Activated T-helper 1 cell treated with anti-CD3 and anti-CD28 coated beads, Interleukin-2, amount 50 U/mL, for 16 hours (primary cell): ENCODE results near the gene SP3.

ENCODE experiments used
- DNase-seq, 2 donors: peaks; one replicate each; pipeline ENCODE4 v3.0.0-alpha.2; 2020; ENCODE audit warnings: low read depth in 1 of 2, low spot score in 1 of 2

The SP3 gene

GRCh38 chr2:173943738-173944137 is 21.4 kb downstream of the SP3 start:
- no peak for DNase-seq

DNA sequence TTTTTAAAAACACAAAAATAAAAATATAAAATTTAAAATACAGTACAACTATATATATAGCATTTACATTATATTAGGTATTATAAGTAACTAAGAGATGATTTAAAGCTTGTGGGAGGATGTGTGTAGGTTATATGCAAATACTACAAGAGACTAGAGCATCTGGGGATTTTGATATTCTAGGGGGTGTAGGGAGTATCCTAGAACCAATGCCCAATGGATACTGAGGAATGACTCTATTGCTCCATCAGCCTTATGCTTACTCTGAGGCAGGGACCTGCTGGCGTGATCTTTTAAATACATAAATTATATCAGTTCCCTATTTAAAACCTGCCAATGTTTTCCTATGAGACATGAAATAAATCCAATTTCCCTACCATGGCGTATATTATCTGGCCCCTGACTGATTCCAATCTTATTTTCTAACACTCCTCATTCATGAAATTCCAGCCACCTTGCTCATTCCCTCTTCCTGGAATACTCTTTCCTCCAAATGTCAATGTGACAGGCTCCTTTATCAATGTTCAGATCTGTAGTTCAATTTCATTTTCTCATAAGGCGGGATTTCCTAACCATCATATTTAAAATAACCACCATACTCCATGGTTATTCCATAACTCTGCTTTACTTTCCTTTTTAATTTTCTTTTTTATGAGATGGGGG is 22.2 kb downstream of the SP3 start:
- DNase-seq = no peak

- DNase-seq = no peak
Measured at GRCh38 chr2:173941567-173941966, 23.6 kb downstream of the SP3 start.

GRCh38 chr2:173940208-173941020 is 24.8 kb downstream of the SP3 start:
- DNase-seq = no peak

GRCh38 chr2:173938700-173939384 is 26.3 kb downstream of the SP3 start:
- DNase-seq = no peak

- DNase-seq = no peak
Measured at GRCh38 chr2:173935305-173935704, 29.9 kb downstream of the SP3 start.

GRCh38 chr2:173934895-173935294 is 30.3 kb downstream of the SP3 start:
- DNase-seq = no peak

- DNase-seq = no peak
Measured at GRCh38 chr2:173931751-173932150, 33.4 kb downstream of the SP3 start.

DNA sequence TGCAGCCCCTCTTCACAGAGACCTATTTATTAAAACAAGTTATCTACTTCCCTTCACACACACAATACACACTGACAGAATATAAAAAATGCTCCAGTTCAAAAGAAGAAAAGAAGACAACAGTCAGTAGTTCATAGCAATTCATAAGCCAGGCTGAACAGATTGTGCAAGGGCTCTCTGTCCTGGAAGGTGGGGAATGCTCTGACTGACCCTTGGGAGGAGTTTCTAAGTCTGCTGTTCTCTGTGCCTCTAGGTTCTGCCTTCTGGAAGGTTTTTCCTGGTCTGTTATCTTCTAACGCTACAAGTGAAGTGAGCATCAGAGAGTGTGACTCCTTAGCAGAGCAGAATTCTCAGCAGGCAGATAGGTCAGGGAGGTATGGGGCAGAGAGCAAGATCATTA is 35.7 kb downstream of the SP3 start:
- no peak for DNase-seq

DNA sequence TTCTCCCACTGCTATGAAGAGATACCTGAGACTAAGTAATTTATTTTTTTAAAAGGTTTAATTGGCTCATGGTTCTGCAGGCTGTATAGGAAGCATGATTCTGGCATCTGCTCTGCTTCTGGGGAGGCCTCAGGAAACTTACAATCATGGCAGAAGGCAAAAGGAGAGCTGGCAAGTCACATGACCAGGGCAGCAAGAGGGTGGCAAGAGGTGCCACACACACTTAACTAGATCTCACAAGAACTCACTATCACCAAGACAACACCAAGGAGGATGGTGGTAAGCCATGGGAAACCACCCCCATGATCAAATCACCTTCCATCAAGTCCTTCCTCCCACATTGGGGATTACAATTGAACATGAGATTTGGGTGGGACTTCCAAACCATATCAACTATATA is 38.3 kb downstream of the SP3 start:
- DNase-seq = no peak

DNA sequence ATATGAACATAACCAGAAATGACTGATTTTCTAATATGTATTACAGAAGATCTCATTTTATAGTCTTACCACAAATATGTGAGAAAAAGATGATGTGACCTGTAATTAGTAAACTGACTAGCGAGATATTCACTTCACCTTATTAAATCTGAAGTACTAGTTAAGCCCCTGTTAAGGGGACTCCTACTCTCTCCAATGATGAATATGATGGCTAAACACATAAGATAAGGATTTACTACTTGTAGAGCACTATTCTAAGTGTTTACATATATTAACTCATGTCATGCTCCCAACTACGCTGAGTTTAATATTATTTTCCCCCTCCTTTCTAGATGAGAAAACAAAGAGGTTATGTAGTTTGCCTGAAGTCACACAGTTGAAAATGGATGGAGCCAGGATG is 40.9 kb downstream of the SP3 start:
- no peak for DNase-seq

- no peak for DNase-seq
Measured at GRCh38 chr2:173922760-173923159, 42.4 kb downstream of the SP3 start.

DNA sequence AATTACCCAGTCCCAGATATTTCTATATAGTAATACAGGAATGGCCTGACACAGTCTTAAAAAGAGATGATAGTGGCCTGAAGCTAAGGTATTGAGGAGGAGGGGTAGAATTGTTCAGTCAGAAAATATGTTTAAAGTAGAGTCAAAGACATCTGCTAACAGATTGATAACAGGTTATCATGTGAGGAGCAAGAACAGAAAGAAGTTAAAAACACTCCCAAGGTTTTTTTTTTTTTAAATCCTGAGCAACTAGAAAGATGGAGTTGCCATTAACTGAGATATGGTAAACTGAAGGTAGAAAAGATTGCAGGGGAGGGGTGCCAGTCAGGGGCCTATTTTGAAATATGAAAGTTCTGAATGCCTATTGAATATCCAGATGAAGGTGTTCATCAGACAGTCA is 43.1 kb downstream of the SP3 start:
- no peak for DNase-seq

DNA sequence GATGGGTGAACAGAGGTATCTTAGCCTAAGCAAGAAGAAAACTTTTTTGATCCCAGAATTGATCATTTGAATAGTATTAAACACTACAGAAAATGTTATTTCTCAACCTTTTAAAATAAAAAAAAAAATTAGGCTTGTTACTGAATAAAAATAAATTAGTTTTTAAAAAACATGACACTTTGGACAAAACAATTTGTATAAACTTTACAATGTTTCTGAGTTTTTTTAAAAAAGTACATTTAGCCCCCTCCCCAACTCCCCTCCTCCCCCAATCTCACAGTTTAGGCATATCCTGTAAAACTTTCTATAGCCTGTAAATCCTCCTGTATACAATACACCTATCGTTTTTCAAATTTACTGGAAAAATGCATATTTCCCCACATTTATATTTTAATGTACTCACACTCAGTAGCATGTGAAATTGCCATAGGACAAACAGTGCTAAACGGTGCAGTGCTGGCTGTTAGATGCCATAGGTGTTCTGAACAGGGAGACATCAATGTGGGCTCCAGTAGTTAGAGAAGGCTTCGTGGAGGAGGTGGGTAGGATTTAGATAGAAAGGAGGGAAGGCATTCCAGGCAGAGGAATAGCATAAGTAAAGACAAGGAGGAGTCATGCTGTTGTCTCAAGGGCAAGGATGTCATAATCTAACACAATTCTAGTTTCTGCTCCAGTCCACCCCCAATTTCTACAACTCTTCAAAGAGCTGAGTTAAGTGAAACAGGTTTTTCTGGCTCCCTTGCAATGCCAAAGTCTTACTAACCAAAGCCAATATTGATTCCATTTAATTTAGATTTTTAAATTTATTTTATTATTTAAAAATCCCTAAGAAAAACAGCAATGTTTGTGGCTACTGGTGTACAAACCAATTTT is 50.9 kb downstream of the SP3 start:
- no peak for DNase-seq

- DNase-seq = no peak
Measured at GRCh38 chr2:173909846-173910245, 55.3 kb downstream of the SP3 start.

DNA sequence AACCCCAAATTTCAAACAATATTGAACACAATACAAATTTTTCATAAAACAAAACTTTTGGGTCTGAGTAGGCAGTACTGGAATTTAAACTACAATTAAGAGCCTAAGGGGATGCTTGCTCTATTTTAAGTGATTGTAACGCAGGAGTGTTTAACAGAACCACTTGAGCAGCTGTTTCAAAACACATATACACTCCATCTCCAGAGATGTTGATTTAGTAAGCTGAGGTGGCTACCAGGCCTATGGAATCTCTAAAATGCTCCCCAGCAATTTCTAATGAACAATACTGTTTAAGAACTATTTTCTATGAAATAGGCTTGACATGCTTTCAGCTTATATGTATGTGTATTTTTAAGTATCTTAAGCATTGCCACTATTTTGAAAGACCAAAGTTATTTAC is 58.5 kb downstream of the SP3 start:
- DNase-seq = no peak

- no peak for DNase-seq
Measured at GRCh38 chr2:173903601-173904394, 61.4 kb downstream of the SP3 start.

DNA sequence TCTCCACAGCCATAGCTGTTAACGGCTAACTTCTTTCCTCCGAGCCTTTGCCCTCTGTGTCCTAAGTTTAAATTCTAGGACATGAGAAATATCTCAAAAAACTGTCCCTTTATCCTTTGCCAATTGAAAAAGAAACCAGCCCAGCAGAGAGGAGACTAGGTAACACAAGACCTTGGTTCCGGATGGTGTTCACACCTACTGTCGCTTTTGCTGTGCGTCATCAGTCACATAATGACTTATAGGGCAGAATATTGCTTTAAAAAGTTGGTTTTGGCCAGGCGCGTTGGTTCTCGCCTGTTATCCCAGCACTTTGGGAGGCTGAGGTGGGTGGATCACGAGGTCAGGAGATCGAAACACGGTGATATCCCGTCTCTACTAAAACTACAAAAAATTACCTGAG is 66.2 kb downstream of the SP3 start:
- no peak for DNase-seq

GRCh38 chr2:173898178-173898668 is 67.0 kb downstream of the SP3 start:
- no peak for DNase-seq

DNA sequence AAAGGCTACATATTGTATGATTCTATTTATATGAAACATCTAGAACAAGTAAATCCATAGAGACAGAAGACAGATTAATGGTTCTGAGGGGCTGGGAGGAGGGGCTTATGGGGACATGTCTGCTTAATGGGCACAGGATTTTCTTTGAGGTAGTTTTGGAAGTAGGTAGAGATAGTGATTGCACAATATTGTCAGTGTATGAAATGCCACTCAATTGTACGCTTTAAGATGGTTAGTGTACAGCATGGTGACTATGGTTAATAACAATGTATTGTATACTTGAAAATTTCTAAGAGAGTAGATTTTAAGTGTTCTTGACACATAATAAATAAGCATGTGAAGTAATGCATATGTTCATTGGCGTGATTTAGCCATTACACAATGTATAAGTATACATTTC is 68.4 kb downstream of the SP3 start:
- no peak for DNase-seq
